ENCODE data around the gene TMEM222. TPM values are rescaled to one million over a fixed set of nuclear protein-coding genes. Genes with fewer than 3 reads are reported as not detected.
A peak's percentile ranks its signal among the peaks of the same experiment; 100 is the strongest.

Gene TMEM222
- total RNA-seq, 1 experiment from 2014 or later = 28.7 TPM

DNA sequence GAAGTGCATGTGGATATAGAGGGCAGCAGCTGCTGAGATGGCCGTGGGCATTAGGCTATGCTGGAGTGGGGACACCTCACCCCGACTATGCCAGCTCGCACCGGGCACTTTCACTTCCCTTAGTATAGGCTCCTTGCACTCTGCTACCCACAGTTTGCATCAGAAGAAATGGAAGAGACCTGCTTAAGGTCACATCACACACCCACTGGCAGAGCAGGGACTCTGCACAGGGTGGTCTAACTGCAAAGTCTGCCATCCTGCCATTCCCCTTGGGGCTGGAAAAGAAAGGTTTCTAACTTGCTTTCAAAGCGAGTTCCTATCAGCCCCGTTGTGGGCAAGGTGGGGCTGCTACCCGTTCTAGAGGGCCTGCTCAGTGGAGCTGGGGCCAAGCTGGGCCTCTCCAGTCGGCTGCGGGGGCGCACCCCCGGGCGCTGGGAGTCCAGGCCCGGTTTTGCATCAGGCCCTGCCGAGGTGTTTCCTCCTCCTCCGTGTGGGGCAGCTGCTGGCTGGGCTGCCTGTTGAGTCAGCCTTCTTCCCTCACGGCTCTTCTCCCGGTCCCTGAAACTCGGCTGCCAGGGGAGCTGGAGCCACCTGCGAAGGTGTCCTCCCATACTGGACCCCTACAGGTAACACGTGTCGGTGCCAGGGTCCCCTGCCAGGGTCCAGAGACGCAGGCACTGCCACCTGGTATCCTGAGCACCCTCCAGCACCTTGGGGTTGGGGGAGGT is 19.7 kb downstream of the TMEM222 start, which contains the start of gene SYTL1 (continued):
- TF ChIP-seq, protein P1, sequence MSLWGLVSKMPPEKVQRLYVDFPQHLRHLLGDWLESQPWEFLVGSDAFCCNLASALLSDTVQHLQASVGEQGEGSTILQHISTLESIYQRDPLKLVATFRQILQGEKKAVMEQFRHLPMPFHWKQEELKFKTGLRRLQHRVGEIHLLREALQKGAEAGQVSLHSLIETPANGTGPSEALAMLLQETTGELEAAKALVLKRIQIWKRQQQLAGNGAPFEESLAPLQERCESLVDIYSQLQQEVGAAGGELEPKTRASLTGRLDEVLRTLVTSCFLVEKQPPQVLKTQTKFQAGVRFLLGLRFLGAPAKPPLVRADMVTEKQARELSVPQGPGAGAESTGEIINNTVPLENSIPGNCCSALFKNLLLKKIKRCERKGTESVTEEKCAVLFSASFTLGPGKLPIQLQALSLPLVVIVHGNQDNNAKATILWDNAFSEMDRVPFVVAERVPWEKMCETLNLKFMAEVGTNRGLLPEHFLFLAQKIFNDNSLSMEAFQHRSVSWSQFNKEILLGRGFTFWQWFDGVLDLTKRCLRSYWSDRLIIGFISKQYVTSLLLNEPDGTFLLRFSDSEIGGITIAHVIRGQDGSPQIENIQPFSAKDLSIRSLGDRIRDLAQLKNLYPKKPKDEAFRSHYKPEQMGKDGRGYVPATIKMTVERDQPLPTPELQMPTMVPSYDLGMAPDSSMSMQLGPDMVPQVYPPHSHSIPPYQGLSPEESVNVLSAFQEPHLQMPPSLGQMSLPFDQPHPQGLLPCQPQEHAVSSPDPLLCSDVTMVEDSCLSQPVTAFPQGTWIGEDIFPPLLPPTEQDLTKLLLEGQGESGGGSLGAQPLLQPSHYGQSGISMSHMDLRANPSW (CRISPR knock-in tag; conservative IDR thresholded peaks at IDR 0.05; ENCODE audit: low read depth) = no peak
- peak; percentile 49 for TF ChIP-seq ZNF423 (CRISPR knock-in tag; IDR thresholded peaks at IDR 0.05)

DNA sequence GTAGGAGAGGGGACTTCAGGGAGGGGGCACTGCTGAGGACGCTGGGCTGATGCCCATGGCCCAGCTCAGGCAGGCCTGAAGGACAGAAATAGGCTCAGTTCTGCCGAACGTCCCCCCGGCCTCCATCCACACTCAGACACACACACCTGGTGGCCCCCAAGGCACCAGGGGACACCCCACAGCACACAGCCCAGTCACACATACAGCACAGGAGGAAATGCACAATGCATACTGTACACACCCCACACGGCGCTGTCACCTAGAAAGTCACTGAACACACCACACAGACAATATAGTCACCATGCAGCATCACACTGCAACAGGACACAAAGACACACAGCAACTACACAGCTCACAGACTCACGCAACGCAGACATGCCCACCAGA is 20.4 kb downstream of the TMEM222 start:
- CTCF ChIA-PET = interaction anchor here (0.7 to 4.5 kb wide), 14 partner anchors 8 to 63 kb away, joined by 3 to 36 read pairs (median 6); partner anchors contain the start of gene MAP3K6
- peaks cover 42% of the 10 kb centered on the region for H3K4me1 Mint-ChIP-seq
- ATAC-seq (no peak), DNase-seq (ENCODE audit: low spot score) (no peak)
- TF ChIP-seq FOXK1 (CRISPR knock-in tag; IDR thresholded peaks at IDR 0.05) (0 out of 2 replicates have a peak, but pooled peaks have one; percentile 3), NR2C2 (CRISPR knock-in tag; IDR thresholded peaks at IDR 0.05) (no peak)
- H3K36me3 Mint-ChIP-seq = peaks cover 9% of the 10 kb centered on the region; the same call in 1 of the 2 replicates
- peak overlapping the region; percentile 67 for H3K4me3 Mint-ChIP-seq
- no peaks in the 10 kb centered on the region for H3K9me3 Mint-ChIP-seq
- H3K27me3 Mint-ChIP-seq (ENCODE audit: low read depth) = peaks cover 2% of the 10 kb centered on the region; the same call in 1 of the 2 replicates
- H3K27ac Mint-ChIP-seq = peak overlapping the region; percentile 38
- POLR2A ChIA-PET = interaction anchor here (1.1 to 2.0 kb wide), 5 partner anchors 7 to 35 kb away, joined by 4 to 7 read pairs (median 5); no protein-coding TSS in a partner anchor

DNA sequence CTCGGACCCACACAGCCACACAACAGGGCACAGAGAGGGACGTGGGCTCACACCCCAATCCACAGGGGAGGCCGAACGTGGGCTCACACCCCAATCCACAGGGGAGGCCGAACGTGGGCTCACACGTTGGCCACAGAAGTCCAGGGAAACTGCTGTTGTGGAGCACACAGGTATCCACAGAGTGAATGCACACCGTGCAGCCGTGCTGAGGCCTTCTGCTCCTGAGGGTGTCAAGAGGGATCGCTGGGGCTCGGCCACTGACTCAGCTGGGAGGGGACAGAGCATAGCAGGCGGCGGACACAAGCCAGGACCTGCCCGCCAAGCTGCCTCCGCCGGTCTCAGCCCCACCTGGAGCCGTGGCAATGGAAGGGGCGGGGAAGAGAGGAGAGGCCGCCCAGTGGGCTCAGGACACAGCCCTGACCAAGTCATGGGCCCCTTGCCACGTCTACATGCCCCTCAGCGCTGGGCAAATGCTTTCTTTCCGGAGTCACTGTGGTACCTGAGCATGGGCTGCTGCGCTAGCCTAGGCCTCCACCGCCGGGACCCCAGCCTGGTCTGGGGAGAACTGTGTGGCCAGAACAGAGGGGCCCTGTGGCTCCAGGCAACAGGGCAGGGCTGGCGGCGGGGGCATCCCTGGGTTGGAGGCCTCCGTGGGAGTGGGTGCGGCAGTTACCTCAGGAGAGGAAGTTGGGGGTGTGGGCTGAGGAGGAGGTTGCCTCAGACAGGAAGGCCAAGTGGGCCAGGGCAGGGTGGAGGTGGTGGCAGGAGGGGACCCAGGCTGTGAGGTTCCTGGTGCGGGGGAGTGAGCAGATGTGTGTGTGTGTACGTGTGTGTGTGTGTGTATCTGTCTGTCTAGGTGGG is 21.0 kb downstream of the TMEM222 start:
- DNase-seq (ENCODE audit: low spot score) (peak; percentile 39), ATAC-seq (peak; percentile 27)
- Mint-ChIP-seq H3K9me3 (no peaks in the 10 kb centered on the region), H3K27ac (peak overlapping the region; percentile 68), H3K4me3 (peak overlapping the region; percentile 67), H3K36me3 (peaks cover 9% of the 10 kb centered on the region; the same call in 1 of the 2 replicates), H3K4me1 (peaks cover 44% of the 10 kb centered on the region), H3K27me3 (ENCODE audit: low read depth) (peaks cover 2% of the 10 kb centered on the region; the same call in 1 of the 2 replicates)
- TF ChIP-seq ETV6 (CRISPR knock-in tag; IDR thresholded peaks at IDR 0.05) = 0 out of 2 replicates have a peak, but pooled peaks have one; percentile 44
- no peak for TF ChIP-seq ZNF396 (CRISPR knock-in tag; IDR thresholded peaks at IDR 0.05; ENCODE audit: borderline replicate concordance)
- TF ChIP-seq, protein P2, sequence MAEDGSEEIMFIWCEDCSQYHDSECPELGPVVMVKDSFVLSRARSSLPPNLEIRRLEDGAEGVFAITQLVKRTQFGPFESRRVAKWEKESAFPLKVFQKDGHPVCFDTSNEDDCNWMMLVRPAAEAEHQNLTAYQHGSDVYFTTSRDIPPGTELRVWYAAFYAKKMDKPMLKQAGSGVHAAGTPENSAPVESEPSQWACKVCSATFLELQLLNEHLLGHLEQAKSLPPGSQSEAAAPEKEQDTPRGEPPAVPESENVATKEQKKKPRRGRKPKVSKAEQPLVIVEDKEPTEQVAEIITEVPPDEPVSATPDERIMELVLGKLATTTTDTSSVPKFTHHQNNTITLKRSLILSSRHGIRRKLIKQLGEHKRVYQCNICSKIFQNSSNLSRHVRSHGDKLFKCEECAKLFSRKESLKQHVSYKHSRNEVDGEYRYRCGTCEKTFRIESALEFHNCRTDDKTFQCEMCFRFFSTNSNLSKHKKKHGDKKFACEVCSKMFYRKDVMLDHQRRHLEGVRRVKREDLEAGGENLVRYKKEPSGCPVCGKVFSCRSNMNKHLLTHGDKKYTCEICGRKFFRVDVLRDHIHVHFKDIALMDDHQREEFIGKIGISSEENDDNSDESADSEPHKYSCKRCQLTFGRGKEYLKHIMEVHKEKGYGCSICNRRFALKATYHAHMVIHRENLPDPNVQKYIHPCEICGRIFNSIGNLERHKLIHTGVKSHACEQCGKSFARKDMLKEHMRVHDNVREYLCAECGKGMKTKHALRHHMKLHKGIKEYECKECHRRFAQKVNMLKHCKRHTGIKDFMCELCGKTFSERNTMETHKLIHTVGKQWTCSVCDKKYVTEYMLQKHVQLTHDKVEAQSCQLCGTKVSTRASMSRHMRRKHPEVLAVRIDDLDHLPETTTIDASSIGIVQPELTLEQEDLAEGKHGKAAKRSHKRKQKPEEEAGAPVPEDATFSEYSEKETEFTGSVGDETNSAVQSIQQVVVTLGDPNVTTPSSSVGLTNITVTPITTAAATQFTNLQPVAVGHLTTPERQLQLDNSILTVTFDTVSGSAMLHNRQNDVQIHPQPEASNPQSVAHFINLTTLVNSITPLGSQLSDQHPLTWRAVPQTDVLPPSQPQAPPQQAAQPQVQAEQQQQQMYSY (CRISPR knock-in tag; IDR thresholded peaks at IDR 0.05) = peak; percentile 22; the same call in 1 of the 2 replicates
- TF ChIP-seq, protein P3, sequence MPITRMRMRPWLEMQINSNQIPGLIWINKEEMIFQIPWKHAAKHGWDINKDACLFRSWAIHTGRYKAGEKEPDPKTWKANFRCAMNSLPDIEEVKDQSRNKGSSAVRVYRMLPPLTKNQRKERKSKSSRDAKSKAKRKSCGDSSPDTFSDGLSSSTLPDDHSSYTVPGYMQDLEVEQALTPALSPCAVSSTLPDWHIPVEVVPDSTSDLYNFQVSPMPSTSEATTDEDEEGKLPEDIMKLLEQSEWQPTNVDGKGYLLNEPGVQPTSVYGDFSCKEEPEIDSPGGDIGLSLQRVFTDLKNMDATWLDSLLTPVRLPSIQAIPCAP (CRISPR knock-in tag; IDR thresholded peaks at IDR 0.05) = 0 out of 2 replicates have a peak, but pooled peaks have one; percentile 21
- TF ChIP-seq FOXK1 (CRISPR knock-in tag; IDR thresholded peaks at IDR 0.05) = 0 out of 2 replicates have a peak, but pooled peaks have one; percentile 6
- no peak for TF ChIP-seq MXD4 (CRISPR knock-in tag; IDR thresholded peaks at IDR 0.05; ENCODE audit: borderline replicate concordance)
- peak; percentile 57; the same call in 1 of the 2 replicates for TF ChIP-seq FOXP1 (CRISPR knock-in tag; IDR thresholded peaks at IDR 0.05; ENCODE audit: borderline replicate concordance)
- ChIA-PET CTCF (interaction anchor here (0.7 to 4.5 kb wide), 13 partner anchors 8 to 54 kb away, joined by 3 to 36 read pairs (median 4); partner anchors contain the start of gene MAP3K6), POLR2A (interaction anchor here (0.9 to 2.0 kb wide), 2 partner anchors 35 to 43 kb away, joined by 3 to 6 read pairs; no protein-coding TSS in a partner anchor)
